Stimulated activated CD8-positive, alpha-beta memory T cell treated with anti-CD3 and anti-CD28 coated beads, Interleukin-2, amount 100 ng/mL, for 1 hour (primary cell): ENCODE measurements around the gene TMEM59.
"Not testable (repeated sequence)": the region's sequence is repeated elsewhere in the genome, so short reads cannot be mapped to it uniquely, and the experiment has no call there.

Experiments
- DNase-seq, 2 donors: peaks; one replicate each; pipeline ENCODE4 v3.0.0-alpha.2; 2020; ENCODE audit warnings: low read depth in 2 of 2

The TMEM59 gene

DNA sequence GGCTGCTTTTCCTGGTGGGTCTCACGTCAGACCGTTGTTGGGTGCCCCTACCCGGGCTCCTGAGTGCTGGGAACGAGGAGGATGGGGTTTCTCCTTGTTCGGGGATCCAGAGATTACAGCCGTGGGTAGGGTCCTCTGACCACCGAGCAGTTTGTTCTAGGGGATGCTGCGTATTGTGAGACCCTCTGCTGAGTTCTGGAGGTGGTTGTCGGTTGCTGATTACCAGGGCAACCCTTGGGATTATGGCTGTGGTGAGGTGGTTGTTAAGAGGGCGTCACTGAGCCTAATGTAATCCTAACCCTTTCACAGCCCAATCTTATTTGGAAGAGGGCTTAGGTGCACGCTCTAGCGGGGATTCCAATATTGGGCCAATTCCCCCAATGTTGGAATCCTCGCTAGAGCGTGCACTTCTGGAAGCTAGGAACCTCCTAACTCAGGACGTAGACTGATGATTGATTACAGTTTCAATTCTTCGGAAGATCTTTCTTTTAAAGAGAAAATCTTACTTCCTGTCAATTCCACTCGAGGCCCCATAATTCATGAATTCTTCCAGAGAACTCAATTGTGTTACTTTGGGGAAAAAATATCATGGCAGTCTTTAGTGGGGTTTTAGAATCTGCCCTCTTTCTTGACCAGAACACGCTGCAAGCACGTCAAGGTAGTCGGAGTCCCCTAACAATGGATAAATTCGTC lies 887 bp upstream of the TMEM59 start:
- DNase-seq: no peak

DNA sequence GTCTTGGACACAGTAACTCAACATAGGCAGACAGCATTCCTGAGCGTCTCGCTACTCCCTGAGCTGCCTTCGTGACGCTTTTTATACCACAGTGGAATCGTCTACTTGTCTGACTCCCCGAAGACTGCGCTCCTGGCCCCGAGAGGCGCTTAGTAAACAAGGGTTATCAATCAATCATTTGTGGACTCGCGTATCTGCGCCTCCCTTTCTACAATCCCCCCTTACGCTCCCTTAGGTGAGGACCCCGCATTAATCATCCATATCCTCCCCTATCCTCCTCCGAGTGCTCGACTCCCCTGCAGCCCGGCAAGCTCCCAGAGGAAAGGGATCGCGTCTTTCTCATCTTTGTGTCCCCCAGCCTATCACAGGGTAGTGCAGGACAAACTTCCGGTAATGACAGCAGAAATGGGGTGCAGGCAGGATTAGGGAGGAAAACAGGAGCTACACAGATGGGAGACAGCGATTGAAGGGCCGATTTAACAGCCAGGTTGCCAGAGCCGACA lies 522 bp downstream of the TMEM59 start:
- DNase-seq: no peak

DNA sequence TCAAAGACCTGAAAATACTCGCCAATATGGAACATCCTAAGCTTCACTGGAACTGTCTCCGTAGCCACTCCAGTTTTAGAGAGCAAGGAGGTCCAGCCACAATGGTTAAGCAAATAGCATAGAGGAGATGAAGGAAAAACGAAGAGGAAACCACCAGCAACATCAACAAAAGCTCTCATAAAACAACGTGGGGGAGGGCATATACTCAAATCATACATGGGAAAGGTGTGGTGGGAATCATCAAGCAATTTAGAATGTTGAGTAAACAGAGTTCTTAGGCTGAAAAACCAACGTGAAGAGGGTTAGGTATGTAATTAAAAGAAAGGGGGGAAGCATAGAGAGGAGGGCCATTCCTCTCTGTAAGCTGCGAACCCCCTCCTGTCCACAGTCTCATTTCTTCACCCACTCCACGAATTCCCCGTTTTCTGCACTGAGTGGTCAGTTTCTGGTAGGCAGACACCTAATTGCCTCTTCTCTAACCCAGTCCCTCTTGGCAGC lies 1.0 kb downstream of the TMEM59 start:
- no peak for DNase-seq

DNA sequence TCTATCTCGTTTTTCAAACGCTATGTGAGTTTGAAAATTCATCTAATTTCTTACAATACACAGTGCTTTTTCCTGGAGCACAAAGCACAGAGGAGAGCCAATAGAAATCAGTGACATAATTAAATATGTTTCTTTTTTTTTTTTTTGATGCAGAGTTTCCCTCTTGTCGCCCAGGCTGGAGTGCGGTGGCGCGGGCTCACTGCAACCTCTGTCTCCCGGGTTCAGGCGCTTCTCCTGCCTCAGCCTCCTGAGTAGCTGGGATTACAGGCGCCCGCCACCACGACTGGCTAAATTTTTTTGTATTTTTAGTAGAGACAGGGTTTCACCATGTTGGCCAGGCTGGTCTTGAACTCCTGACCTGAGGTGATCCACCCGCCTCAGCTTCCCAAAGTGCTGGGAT lies 2.6 kb downstream of the TMEM59 start:
- not testable (repeated sequence) for DNase-seq

GRCh38 chr1:54047384-54048305 lies 5.4 kb downstream of the TMEM59 start:
- DNase-seq: no peak

DNA sequence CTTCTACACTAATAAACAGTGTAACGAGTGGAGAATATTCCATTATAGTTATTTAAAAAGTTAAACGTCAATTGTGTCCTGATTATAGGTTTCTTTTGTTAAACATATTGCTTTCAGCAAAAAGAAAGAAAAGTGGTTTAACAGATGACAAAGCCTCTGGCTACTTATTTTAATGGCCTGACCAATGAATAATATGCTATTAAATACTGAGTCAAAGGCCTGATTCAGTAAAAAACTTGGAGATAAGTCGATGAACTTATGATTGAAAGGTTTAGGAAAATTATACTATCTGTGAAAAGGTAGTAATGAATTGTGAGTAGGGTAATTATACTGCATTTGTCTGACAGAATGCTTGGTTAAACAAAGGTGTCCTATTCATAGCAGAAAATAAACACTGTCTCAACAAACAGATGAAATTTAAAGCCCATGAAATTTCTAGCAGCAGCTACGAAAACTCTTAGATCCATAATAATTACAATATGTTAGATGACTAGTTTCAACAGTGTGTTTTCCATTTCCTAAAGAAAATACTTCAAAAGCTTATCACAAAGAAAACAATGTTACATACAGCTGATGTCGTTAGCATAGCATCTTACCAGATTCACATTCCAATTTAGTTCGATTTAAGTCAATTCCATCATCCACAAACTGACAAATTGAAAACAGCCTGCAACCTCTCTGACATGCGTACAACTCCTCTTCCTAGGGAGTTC lies 6.2 kb downstream of the TMEM59 start:
- no peak for DNase-seq

GRCh38 chr1:54045496-54045895 lies 7.5 kb downstream of the TMEM59 start:
- no peak for DNase-seq

DNA sequence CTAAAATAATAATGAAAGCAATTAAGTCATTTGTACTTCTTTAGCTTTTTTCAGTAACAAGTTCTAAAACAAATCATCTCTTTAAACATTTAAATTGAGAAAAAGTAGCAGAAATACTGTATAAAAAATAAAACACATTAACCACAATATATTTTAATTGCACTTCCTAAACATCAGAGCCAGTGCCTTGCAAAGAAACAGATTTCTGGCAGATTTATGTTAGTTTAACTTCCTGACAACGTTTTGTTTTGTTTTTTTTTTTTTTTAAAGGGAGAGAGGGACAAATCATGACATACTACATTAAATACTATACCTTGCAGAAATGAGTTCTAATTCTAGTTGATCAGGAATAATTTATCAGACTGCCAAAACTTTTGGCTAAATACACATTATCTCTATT lies 11.2 kb downstream of the TMEM59 start:
- DNase-seq: no peak

DNA sequence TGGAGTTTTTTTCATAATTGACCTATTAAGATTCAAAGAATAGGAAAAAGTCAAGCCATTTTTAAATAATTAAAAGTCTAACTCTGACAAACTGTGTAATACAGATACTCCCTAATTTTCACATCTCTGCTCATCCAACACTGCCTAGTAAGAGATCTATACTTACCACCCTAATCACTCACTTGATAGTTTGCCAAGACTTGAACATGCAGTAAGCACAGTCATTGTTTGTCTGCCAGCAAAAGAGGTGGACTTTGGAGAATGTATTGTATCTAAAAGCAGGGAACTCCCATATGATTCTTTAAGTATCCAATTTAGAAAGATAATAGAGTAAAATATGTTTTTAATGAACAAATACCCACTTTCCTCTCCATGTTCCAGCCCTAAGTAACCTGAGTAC lies 15.5 kb downstream of the TMEM59 start:
- no peak for DNase-seq

GRCh38 chr1:54028306-54029251 lies 24.4 kb downstream of the TMEM59 start:
- DNase-seq: no peak

GRCh38 chr1:54027848-54028247 lies 25.2 kb downstream of the TMEM59 start:
- DNase-seq: no peak

DNA sequence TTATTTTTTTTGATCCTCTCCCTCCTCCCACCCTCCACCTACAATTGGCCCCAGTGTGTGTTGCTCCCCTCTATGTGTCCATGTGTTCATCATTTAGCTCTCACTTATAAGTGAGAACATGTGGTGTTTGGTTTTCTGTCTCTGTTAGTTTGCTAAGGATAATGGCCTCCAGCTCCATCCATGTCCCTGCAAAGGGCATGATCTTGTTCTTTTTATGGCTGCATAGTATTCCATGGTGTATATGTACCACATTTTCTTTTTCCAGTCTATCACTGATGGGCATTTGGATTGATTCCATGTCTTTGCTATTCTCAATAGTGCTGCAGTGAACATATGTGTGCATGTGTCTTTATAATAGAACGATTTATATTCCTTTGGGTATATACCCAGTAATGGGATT lies 28.2 kb downstream of the TMEM59 start:
- DNase-seq: not testable (repeated sequence)

DNA sequence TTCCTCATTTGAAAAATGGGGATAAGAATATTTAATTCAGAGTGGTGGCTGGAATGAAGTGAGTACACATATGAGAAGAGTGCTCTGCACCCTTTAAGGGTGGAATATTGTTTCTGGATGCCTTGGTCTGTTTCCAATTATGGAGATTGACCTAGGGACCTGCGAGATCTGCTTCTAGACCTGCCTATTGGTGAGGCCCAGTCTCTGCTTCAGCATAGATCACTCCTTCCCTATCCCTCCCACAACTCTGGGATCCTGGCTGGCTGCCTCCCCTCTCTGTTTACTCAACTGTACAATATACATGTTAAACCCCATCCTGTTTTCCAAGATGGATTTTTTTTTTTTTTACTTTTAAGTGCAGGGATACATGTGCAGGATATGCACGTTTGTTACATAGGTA lies 28.6 kb downstream of the TMEM59 start:
- no peak for DNase-seq

GRCh38 chr1:54019562-54020176 lies 33.3 kb downstream of the TMEM59 start:
- DNase-seq: not testable (repeated sequence)

DNA sequence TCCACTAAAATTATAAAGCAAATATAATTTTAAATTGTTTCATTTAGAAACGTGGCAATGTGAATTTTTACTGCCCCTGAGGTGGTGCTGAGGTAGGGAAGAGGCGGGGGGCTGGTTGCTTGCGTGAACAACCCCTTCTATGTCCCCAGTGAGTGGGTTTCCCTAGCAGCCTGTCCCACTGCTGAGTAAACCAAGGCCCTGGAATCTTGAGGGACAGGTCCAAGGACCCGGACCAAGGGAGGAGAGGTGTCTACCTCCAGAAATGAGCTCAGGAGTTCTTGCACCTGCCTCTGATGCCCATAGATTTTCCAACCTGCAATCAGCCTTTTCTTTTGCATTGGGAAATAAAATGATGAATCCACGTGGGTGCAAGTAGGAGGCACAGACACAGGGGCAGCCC lies 34.4 kb downstream of the TMEM59 start:
- no peak for DNase-seq

GRCh38 chr1:54017979-54018378 lies 35.0 kb downstream of the TMEM59 start, which contains the start of gene LDLRAD1:
Gene LDLRAD1, minus strand, starts transcription at chr1:54018186. Its CDS starts 74 bp downstream, at chr1:54018112.
- no peak for DNase-seq

- DNase-seq: no peak
Observed at GRCh38 chr1:54016343-54017282, 36.4 kb downstream of the TMEM59 start.

- DNase-seq: no peak
Observed at GRCh38 chr1:54014009-54014629, 38.9 kb downstream of the TMEM59 start.
